GM21723 (cell line): Measurements from ENCODE around the gene ACOT12.
"Not testable (repeated sequence)": the region's sequence is repeated elsewhere in the genome, so short reads cannot be mapped to it uniquely, and the experiment has no call there.

Experiments
- ATAC-seq: cut with Tn5 transposase; IDR thresholded peaks from one replicate; pipeline ENCODE4 v1.9.1; 2021; ENCODE audit warnings: mild to moderate bottlenecking, moderate library complexity; ENCODE audit not compliant: unreplicated experiment

The ACOT12 gene

GRCh38 chr5:81345411-81346003, 48.4 kb downstream of the ACOT12 start:
- ATAC-seq, result no peak

GRCh38 chr5:81344736-81345135, 49.2 kb downstream of the ACOT12 start:
- ATAC-seq, result no peak

GRCh38 chr5:81338213-81338612, 55.7 kb downstream of the ACOT12 start:
- ATAC-seq, result not testable (repeated sequence)

GRCh38 chr5:81337803-81338202, 56.1 kb downstream of the ACOT12 start:
- ATAC-seq, result no peak

GRCh38 chr5:81336556-81336955, 57.4 kb downstream of the ACOT12 start:
- no peak for ATAC-seq

- no peak for ATAC-seq
These were observed 58.0 kb downstream of the ACOT12 start for GRCh38 chr5:81335946-81336345.

GRCh38 chr5:81334304-81335061, 59.5 kb downstream of the ACOT12 start:
- ATAC-seq, result no peak

- ATAC-seq, result no peak
These were observed 67.4 kb downstream of the ACOT12 start for GRCh38 chr5:81326554-81326953.

GRCh38 chr5:81317536-81317935, 76.4 kb downstream of the ACOT12 start:
- ATAC-seq, result no peak

- ATAC-seq, result no peak
These were observed 77.4 kb downstream of the ACOT12 start for GRCh38 chr5:81316571-81316970.

GRCh38 chr5:81315830-81316229, 78.1 kb downstream of the ACOT12 start:
- ATAC-seq, result no peak

GRCh38 chr5:81315336-81315735, 78.6 kb downstream of the ACOT12 start:
- ATAC-seq, result no peak

- no peak for ATAC-seq
These were observed 79.4 kb downstream of the ACOT12 start for GRCh38 chr5:81314581-81314980.

GRCh38 chr5:81313686-81314085, 80.2 kb downstream of the ACOT12 start:
- ATAC-seq, result no peak

- no peak for ATAC-seq
These were observed 80.7 kb downstream of the ACOT12 start for GRCh38 chr5:81313278-81313677.

- no peak for ATAC-seq
These were observed 83.4 kb downstream of the ACOT12 start for GRCh38 chr5:81310402-81311063.

- ATAC-seq, result no peak
These were observed 85.1 kb downstream of the ACOT12 start for GRCh38 chr5:81308836-81309235.

GRCh38 chr5:81305785-81306184, 88.1 kb downstream of the ACOT12 start:
- no peak for ATAC-seq

- no peak for ATAC-seq
These were observed 90.4 kb downstream of the ACOT12 start for GRCh38 chr5:81303563-81303962.

- ATAC-seq, result no peak
These were observed 91.3 kb downstream of the ACOT12 start for GRCh38 chr5:81302596-81302995.

GRCh38 chr5:81301271-81302015, 92.5 kb downstream of the ACOT12 start, which contains the start of gene ZCCHC9:
Gene ZCCHC9 (plus strand): TSS chr5:81301587. CDS start chr5:81304758, 3,171 bp downstream.
- peak; percentile 95 for ATAC-seq
